Measurements from ENCODE around the gene SERBP1. TPM values are rescaled to one million over a fixed set of nuclear protein-coding genes. Genes with fewer than 3 reads are reported as not detected.

Gene SERBP1
- polyA plus RNA-seq, 1 donor from 2014 or later = 150 TPM

GRCh38 chr1:67441739-67442281 is 11.6 kb upstream of the SERBP1 start:
- Histone ChIP-seq H2AFZ (ENCODE audit: low read depth, low read length) (no peak overlapping the region), H3K9me3 (ENCODE audit: low read length) (no peaks in the 10 kb centered on the region), H3K27me3 (ENCODE audit: insufficient read depth, low read depth, low read length) (no peaks in the 10 kb centered on the region), H3K79me2 (replicated peaks; ENCODE audit: insufficient read depth, low read length) (no peaks in the 10 kb centered on the region), H3K9me2 (ENCODE audit: insufficient read depth, low read length) (no peaks in the 10 kb centered on the region), H3K36me3 (ENCODE audit: insufficient read depth, low read length) (no peaks in the 10 kb centered on the region), H4K20me1 (ENCODE audit: insufficient read depth) (no peaks in the 10 kb centered on the region), H3F3A (ENCODE audit: insufficient read depth, low read length, poor library complexity, severe bottlenecking) (no peaks in the 10 kb centered on the region), H3K4me2 (ENCODE audit: low read length) (no peak overlapping the region), H3K9ac (ENCODE audit: low read length) (no peak overlapping the region), H3K4me3 (ENCODE audit: low read length) (no peak overlapping the region), H3K27ac (ENCODE audit: low read length) (no peak overlapping the region)
- TF ChIP-seq EZH2 (IDR thresholded peaks at IDR 0.05; ENCODE audit: borderline replicate concordance, insufficient read depth, low read length, poor library complexity, severe bottlenecking) = no peak

GRCh38 chr1:67441183-67441582 is 11.0 kb upstream of the SERBP1 start:
- H3K4me2 ChIP-seq (ENCODE audit: low read length) = no peak overlapping the region
- TF ChIP-seq EZH2 (IDR thresholded peaks at IDR 0.05; ENCODE audit: borderline replicate concordance, insufficient read depth, low read length, poor library complexity, severe bottlenecking) = no peak
- no peak for TF ChIP-seq POLR2AphosphoS5 (IDR thresholded peaks at IDR 0.05)
- no peak for TF ChIP-seq CTCF (IDR thresholded peaks at IDR 0.05; ENCODE audit: poor library complexity, severe bottlenecking)
- TF ChIP-seq SMC3 (conservative IDR thresholded peaks at IDR 0.05; ENCODE audit: poor library complexity) = no peak
- no peak for TF ChIP-seq RAD21 (conservative IDR thresholded peaks at IDR 0.05)
- no peak for TF ChIP-seq REST (IDR thresholded peaks at IDR 0.05; ENCODE audit: borderline replicate concordance)
- TF ChIP-seq TAF1 (IDR thresholded peaks at IDR 0.05; ENCODE audit: low read depth) = no peak
- TF ChIP-seq MXI1 (conservative IDR thresholded peaks at IDR 0.05; ENCODE audit: poor library complexity, severe bottlenecking) = no peak
- no peak for TF ChIP-seq EP300 (conservative IDR thresholded peaks at IDR 0.05; ENCODE audit: poor library complexity, severe bottlenecking)
- H3K4me3 ChIP-seq (ENCODE audit: low read length) = no peak overlapping the region

More at GRCh38 chr1:67441183-67441582, 11.0 kb upstream of the SERBP1 start:
- Histone ChIP-seq H2AFZ (ENCODE audit: low read depth, low read length) (no peak overlapping the region), H4K20me1 (ENCODE audit: insufficient read depth) (no peaks in the 10 kb centered on the region), H3K9me3 (ENCODE audit: low read length) (no peaks in the 10 kb centered on the region), H3F3A (ENCODE audit: insufficient read depth, low read length, poor library complexity, severe bottlenecking) (no peaks in the 10 kb centered on the region), H3K27ac (ENCODE audit: low read length) (no peak overlapping the region), H3K79me2 (replicated peaks; ENCODE audit: insufficient read depth, low read length) (no peaks in the 10 kb centered on the region), H3K36me3 (ENCODE audit: insufficient read depth, low read length) (no peaks in the 10 kb centered on the region), H3K9me2 (ENCODE audit: insufficient read depth, low read length) (no peaks in the 10 kb centered on the region), H3K27me3 (ENCODE audit: insufficient read depth, low read depth, low read length) (no peaks in the 10 kb centered on the region), H3K9ac (ENCODE audit: low read length) (no peak overlapping the region)

Data from neural cell (in vitro differentiated cells).